ENCODE results near the gene PHF11. TPM values are rescaled to one million over a fixed set of nuclear protein-coding genes. Genes with fewer than 3 reads are reported as not detected.

Gene PHF11
- total and polyA plus RNA-seq, 2 experiments from 2014 or later = 7.4 to 13.5 TPM

DNA sequence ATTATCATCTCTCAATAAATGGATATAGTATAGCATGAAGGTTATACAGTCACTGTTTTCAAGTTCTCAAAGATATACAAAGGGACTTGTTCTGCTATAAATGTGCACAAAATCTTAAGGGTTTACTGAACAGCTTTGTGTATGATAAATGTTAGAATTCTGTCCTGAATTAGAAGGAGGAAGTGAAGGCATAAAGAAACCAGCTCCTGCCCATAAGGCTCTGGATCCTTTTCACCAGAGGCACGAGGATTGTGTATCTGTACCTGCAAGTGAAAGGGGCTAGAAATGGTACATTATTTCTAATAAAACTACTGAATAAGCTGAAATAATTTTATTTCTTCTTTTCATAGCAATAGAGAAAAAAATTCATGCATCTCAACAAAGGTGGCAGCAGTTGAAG lies 32.4 kb downstream of the PHF11 start (continued):
- TF ChIP-seq, protein P1, sequence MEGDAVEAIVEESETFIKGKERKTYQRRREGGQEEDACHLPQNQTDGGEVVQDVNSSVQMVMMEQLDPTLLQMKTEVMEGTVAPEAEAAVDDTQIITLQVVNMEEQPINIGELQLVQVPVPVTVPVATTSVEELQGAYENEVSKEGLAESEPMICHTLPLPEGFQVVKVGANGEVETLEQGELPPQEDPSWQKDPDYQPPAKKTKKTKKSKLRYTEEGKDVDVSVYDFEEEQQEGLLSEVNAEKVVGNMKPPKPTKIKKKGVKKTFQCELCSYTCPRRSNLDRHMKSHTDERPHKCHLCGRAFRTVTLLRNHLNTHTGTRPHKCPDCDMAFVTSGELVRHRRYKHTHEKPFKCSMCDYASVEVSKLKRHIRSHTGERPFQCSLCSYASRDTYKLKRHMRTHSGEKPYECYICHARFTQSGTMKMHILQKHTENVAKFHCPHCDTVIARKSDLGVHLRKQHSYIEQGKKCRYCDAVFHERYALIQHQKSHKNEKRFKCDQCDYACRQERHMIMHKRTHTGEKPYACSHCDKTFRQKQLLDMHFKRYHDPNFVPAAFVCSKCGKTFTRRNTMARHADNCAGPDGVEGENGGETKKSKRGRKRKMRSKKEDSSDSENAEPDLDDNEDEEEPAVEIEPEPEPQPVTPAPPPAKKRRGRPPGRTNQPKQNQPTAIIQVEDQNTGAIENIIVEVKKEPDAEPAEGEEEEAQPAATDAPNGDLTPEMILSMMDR (conservative IDR thresholded peaks at IDR 0.05; ENCODE audit: low read depth in 2 of 2) = no peak
- TF ChIP-seq ETS1 (IDR thresholded peaks at IDR 0.05) (no peak), JUNB (IDR thresholded peaks at IDR 0.05; ENCODE audit: unreplicated experiment) (no peak), POLR2AphosphoS5 (IDR thresholded peaks at IDR 0.05; ENCODE audit: low read depth) (no peak), ZNF114 (CRISPR knock-in tag; IDR thresholded peaks at IDR 0.05) (no peak), EZH2 (IDR thresholded peaks at IDR 0.05; ENCODE audit: low read depth, unreplicated experiment) (no peak), NANOG (IDR thresholded peaks at IDR 0.05; ENCODE audit: borderline replicate concordance) (no peak), STAT1 (IDR thresholded peaks at IDR 0.05; ENCODE audit: unreplicated experiment) (no peak), ZNF331 (CRISPR knock-in tag; IDR thresholded peaks at IDR 0.05; ENCODE audit: low read depth) (no peak)
- TF ChIP-seq, protein P2, sequence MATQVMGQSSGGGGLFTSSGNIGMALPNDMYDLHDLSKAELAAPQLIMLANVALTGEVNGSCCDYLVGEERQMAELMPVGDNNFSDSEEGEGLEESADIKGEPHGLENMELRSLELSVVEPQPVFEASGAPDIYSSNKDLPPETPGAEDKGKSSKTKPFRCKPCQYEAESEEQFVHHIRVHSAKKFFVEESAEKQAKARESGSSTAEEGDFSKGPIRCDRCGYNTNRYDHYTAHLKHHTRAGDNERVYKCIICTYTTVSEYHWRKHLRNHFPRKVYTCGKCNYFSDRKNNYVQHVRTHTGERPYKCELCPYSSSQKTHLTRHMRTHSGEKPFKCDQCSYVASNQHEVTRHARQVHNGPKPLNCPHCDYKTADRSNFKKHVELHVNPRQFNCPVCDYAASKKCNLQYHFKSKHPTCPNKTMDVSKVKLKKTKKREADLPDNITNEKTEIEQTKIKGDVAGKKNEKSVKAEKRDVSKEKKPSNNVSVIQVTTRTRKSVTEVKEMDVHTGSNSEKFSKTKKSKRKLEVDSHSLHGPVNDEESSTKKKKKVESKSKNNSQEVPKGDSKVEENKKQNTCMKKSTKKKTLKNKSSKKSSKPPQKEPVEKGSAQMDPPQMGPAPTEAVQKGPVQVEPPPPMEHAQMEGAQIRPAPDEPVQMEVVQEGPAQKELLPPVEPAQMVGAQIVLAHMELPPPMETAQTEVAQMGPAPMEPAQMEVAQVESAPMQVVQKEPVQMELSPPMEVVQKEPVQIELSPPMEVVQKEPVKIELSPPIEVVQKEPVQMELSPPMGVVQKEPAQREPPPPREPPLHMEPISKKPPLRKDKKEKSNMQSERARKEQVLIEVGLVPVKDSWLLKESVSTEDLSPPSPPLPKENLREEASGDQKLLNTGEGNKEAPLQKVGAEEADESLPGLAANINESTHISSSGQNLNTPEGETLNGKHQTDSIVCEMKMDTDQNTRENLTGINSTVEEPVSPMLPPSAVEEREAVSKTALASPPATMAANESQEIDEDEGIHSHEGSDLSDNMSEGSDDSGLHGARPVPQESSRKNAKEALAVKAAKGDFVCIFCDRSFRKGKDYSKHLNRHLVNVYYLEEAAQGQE (IDR thresholded peaks at IDR 0.05; ENCODE audit: unreplicated experiment) = no peak

GRCh38 chr13:49530457-49530856 lies 34.7 kb downstream of the PHF11 start:
- no peak overlapping the region for H3K4me3 Mint-ChIP-seq
- H3F3A ChIP-seq (replicated peaks; ENCODE audit: low read depth) = no peaks in the 10 kb centered on the region
- H3K27ac ChIP-seq (ENCODE audit: low read depth) = no peak overlapping the region
- H3K36me3 ChIP-seq (ENCODE audit: insufficient read depth) = no peaks in the 10 kb centered on the region
- no peak for DNase-seq (ENCODE audit: low spot score)
- no peaks in the 10 kb centered on the region for H3K4me1 Mint-ChIP-seq
- H3K27ac Mint-ChIP-seq = no peak overlapping the region
- no peaks in the 10 kb centered on the region for H3K4me1 ChIP-seq (ENCODE audit: insufficient read depth)
- H3K27me3 Mint-ChIP-seq (ENCODE audit: insufficient read depth, low read depth, poor library complexity) = no peaks in the 10 kb centered on the region
- H3K4me3 ChIP-seq = no peak overlapping the region
- H3K9me2 ChIP-seq (ENCODE audit: insufficient read depth) = no peaks in the 10 kb centered on the region
- H3K27me3 ChIP-seq (ENCODE audit: insufficient read depth) = no peaks in the 10 kb centered on the region
- H3K4me2 ChIP-seq = no peak overlapping the region
- H3K36me3 Mint-ChIP-seq (ENCODE audit: low read depth) = peaks cover 7% of the 10 kb centered on the region; the same call in 1 of the 3 replicates
- H2AFZ ChIP-seq = no peak overlapping the region
- no peaks in the 10 kb centered on the region for H3K9me3 Mint-ChIP-seq
- H4K20me1 ChIP-seq (replicated peaks; ENCODE audit: insufficient read depth) = no peaks in the 10 kb centered on the region
- no peaks in the 10 kb centered on the region for H3K79me2 ChIP-seq (replicated peaks; ENCODE audit: insufficient read depth)
- no peak for ATAC-seq
- TF ChIP-seq POLR2AphosphoS5 (IDR thresholded peaks at IDR 0.05; ENCODE audit: low read depth) (no peak), EZH2phosphoT487 (IDR thresholded peaks at IDR 0.05; ENCODE audit: unreplicated experiment) (no peak), NANOG (IDR thresholded peaks at IDR 0.05; ENCODE audit: borderline replicate concordance) (no peak), ZNF114 (CRISPR knock-in tag; IDR thresholded peaks at IDR 0.05) (no peak), STAT1 (IDR thresholded peaks at IDR 0.05; ENCODE audit: unreplicated experiment) (no peak)
- TF ChIP-seq, protein P3, sequence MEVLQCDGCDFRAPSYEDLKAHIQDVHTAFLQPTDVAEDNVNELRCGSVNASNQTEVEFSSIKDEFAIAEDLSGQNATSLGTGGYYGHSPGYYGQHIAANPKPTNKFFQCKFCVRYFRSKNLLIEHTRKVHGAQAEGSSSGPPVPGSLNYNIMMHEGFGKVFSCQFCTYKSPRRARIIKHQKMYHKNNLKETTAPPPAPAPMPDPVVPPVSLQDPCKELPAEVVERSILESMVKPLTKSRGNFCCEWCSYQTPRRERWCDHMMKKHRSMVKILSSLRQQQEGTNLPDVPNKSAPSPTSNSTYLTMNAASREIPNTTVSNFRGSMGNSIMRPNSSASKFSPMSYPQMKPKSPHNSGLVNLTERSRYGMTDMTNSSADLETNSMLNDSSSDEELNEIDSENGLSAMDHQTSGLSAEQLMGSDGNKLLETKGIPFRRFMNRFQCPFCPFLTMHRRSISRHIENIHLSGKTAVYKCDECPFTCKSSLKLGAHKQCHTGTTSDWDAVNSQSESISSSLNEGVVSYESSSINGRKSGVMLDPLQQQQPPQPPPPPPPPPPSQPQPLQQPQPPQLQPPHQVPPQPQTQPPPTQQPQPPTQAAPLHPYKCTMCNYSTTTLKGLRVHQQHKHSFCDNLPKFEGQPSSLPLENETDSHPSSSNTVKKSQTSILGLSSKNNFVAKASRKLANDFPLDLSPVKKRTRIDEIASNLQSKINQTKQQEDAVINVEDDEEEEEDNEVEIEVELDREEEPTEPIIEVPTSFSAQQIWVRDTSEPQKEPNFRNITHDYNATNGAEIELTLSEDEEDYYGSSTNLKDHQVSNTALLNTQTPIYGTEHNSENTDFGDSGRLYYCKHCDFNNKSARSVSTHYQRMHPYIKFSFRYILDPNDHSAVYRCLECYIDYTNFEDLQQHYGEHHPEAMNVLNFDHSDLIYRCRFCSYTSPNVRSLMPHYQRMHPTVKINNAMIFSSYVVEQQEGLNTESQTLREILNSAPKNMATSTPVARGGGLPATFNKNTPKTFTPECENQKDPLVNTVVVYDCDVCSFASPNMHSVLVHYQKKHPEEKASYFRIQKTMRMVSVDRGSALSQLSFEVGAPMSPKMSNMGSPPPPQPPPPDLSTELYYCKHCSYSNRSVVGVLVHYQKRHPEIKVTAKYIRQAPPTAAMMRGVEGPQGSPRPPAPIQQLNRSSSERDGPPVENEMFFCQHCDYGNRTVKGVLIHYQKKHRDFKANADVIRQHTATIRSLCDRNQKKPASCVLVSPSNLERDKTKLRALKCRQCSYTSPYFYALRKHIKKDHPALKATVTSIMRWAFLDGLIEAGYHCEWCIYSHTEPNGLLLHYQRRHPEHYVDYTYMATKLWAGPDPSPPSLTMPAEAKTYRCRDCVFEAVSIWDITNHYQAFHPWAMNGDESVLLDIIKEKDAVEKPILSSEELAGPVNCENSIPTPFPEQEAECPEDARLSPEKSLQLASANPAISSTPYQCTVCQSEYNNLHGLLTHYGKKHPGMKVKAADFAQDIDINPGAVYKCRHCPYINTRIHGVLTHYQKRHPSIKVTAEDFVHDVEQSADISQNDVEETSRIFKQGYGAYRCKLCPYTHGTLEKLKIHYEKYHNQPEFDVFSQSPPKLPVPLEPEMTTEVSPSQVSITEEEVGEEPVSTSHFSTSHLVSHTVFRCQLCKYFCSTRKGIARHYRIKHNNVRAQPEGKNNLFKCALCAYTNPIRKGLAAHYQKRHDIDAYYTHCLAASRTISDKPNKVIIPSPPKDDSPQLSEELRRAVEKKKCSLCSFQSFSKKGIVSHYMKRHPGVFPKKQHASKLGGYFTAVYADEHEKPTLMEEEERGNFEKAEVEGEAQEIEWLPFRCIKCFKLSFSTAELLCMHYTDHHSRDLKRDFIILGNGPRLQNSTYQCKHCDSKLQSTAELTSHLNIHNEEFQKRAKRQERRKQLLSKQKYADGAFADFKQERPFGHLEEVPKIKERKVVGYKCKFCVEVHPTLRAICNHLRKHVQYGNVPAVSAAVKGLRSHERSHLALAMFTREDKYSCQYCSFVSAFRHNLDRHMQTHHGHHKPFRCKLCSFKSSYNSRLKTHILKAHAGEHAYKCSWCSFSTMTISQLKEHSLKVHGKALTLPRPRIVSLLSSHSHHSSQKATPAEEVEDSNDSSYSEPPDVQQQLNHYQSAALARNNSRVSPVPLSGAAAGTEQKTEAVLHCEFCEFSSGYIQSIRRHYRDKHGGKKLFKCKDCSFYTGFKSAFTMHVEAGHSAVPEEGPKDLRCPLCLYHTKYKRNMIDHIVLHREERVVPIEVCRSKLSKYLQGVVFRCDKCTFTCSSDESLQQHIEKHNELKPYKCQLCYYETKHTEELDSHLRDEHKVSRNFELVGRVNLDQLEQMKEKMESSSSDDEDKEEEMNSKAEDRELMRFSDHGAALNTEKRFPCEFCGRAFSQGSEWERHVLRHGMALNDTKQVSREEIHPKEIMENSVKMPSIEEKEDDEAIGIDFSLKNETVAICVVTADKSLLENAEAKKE (CRISPR knock-in tag; IDR thresholded peaks at IDR 0.05) = no peak

Measured in GM23338 (cell line).